Neutrophil (primary cell): Measurements from ENCODE around the gene NSFL1C.

Experiments used
- H3K27ac ChIP-seq: fragments of 200-600 bp; sonication (generic); 2 replicates; pipeline ENCODE4 v1.5.1; 2016; ENCODE audit warnings: mild to moderate bottlenecking, moderate library complexity
- H3K27me3 ChIP-seq: fragments of 200-600 bp; sonication (generic); 2 replicates; pipeline ENCODE4 v1.6.0; 2016; ENCODE audit warnings: mild to moderate bottlenecking
- H3K36me3 ChIP-seq: fragments of 200-600 bp; sonication (generic); 2 replicates; pipeline ENCODE4 v1.5.1; 2017
- H3K4me1 ChIP-seq, 2 experiments: fragments of 200-600 bp in 1 of 2; sonication (generic) in 1 of 2; 1 replicate in 1 of 2; 2 replicates in 1 of 2; pipeline versions ENCODE4 v1.5.1 to v1.6.1; 2013 to 2016; ENCODE audit warnings: low read depth in 1 of 2, low read length in 1 of 2, mild to moderate bottlenecking in 1 of 2, moderate library complexity in 1 of 2; ENCODE audit not compliant: control insufficient read depth in 1 of 2, insufficient read depth in 1 of 2
- H3K4me3 ChIP-seq, 2 experiments: fragments of 200-600 bp in 1 of 2; sonication (generic) in 1 of 2; 1 replicate in 1 of 2; 2 replicates in 1 of 2; pipeline ENCODE4 v1.5.1; 2013 to 2016; ENCODE audit warnings: low read depth in 1 of 2, low read length in 1 of 2, mild to moderate bottlenecking in 1 of 2, moderate library complexity in 1 of 2
- H3K9me3 ChIP-seq: fragments of 200-600 bp; sonication (generic); 2 replicates; pipeline ENCODE4 v1.5.1; 2016
- CTCF ChIP-seq: fragments of 200-600 bp; sonication (generic); IDR thresholded peaks from 2 replicates; pipeline ENCODE4 v1.5.1; 2016; ENCODE audit warnings: antibody characterized with exemption

The NSFL1C gene

GRCh38 chr20:1479831-1480595 is 13.4 kb upstream of the NSFL1C start:
- no peak overlapping the region for H3K4me3 ChIP-seq
- no peaks in the 10 kb centered on the region for H3K27me3 ChIP-seq
- peaks cover 43 to 55% of the 10 kb centered on the region in 2 experiments for H3K4me1 ChIP-seq
- peak overlapping the region; percentile 58 for H3K27ac ChIP-seq
- H3K9me3 ChIP-seq = no peaks in the 10 kb centered on the region
- TF ChIP-seq CTCF = no peak
- H3K36me3 ChIP-seq = peaks cover 69% of the 10 kb centered on the region

DNA sequence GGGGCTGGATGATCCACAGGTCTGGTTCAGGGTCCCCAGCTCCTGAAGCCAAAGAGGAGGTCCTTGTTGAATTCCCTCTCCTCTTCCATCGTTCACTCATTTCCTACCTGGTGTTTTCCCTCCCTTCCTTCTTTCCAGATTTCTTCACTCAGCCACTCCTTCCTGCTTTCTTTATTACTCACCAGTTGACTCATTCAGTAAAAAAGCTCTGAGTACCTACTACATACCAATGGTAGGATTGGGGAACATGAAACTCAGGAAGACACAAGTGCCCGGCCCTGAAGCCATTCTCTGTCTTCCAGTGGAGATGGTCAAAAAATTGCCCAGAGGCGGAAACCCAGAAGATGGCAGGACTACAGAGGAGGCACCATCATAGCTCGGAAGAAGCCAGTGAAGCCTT is 11.9 kb upstream of the NSFL1C start:
- no peaks in the 10 kb centered on the region for H3K27me3 ChIP-seq
- peaks cover 83% of the 10 kb centered on the region for H3K36me3 ChIP-seq
- no peaks in the 10 kb centered on the region for H3K9me3 ChIP-seq
- peak overlapping the region; percentile 58 for H3K27ac ChIP-seq
- TF ChIP-seq CTCF = no peak
- H3K4me3 ChIP-seq = no peak overlapping the region
- peaks cover 45 to 48% of the 10 kb centered on the region in 2 experiments for H3K4me1 ChIP-seq

DNA sequence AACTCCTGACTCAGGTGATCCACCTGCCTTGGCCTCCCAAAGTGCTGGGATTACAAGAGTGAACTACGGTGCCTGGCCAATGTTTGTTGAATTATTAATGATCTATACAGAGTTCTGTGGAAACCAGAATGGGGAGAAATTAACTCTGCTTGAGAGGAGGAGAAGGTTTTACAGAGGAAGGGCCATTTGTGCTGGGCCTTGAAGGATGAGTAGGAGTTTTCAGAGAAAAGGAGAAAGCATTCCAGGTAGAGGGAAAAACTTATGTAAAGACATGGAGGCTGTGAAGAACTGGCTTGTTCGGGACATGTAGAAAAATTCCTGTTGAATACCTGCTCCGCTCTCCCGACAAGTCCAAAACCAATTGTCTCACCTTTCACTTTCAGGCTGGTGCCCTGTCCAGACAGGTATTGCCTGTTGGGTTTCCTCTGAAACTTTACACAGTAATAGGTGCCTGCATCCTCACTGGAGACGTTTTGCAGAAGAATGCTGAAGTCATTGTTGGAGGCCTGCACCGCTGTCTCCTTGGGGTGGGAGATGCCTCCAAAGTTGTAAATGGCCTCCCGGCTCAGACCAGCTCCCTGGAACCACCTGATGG is 11.3 kb upstream of the NSFL1C start:
- H3K36me3 ChIP-seq = peaks cover 88% of the 10 kb centered on the region

DNA sequence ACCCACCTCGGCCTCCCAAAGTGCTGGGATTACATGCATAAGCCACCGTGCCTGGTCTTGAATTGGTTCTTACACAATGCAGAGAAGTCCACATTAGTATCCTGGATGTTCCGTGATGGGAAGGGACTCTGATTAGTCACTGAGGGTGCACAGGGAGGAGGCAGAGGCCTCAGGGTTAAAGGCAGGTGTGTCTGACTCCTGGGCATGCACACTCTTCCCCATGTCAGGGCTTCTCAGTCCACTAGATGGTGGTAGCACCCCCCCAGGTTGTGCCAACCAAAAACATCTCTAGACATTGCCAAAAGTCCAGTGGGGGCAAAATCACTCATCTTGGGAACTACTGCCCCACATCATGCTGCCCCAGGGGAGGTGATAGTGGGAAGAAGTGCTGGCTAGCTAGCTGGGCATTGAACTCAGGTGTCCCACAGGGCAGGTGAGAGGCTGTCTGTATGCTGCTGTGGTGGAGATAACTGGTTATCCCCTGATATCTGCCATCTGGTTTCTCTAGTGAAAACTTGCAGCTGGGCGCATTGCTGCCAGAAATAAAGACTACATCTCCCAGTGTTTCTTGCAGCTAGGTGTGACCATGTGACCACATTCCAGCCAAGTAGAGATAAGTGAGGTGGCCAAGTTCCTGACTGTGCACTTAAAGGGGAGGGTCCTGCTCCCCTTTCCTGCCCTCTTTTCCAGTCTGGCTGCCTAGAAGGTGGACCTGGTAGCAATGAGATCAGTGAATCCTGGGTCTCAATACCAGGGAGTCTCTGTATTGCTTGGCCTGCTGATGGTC is 8.4 kb upstream of the NSFL1C start:
- TF ChIP-seq CTCF = no peak
- H3K4me3 ChIP-seq = no peak overlapping the region
- peak overlapping the region; percentile 96 for H3K27ac ChIP-seq
- no peaks in the 10 kb centered on the region for H3K27me3 ChIP-seq
- H3K36me3 ChIP-seq = peaks cover 97% of the 10 kb centered on the region
- H3K4me1 ChIP-seq = peaks cover 54 to 71% of the 10 kb centered on the region in 2 experiments
- H3K9me3 ChIP-seq = no peaks in the 10 kb centered on the region

More for the DNA sequence above, 11.3 kb upstream of the NSFL1C start:
- peaks cover 49 to 51% of the 10 kb centered on the region in 2 experiments for H3K4me1 ChIP-seq
- no peak for TF ChIP-seq CTCF
- no peaks in the 10 kb centered on the region for H3K27me3 ChIP-seq
- H3K27ac ChIP-seq = peak overlapping the region; percentile 58
- H3K4me3 ChIP-seq = no peak overlapping the region
- no peaks in the 10 kb centered on the region for H3K9me3 ChIP-seq

DNA sequence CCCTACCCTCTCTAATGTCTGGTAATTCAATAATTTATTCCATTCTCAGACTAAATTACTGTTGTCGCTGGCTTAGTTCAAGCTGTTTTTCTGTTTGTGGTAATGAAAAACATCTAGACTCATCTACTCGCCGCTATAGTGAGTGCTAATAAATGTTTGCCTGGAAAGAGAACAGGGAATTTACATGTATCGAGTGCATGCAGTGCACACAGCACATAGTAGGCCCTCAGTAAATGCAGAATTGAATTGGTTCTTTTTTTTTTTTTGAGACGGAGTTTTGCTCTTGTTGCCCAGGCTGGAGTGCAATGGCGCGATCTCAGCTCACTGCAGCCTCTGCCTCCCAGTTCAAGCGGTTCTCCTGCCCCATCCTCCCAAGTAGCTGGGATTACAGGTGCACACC is 7.7 kb upstream of the NSFL1C start:
- no peaks in the 10 kb centered on the region for H3K27me3 ChIP-seq
- H3K4me1 ChIP-seq = peaks cover 54 to 71% of the 10 kb centered on the region in 2 experiments
- no peak overlapping the region for H3K4me3 ChIP-seq
- H3K36me3 ChIP-seq = peaks cover 94% of the 10 kb centered on the region
- H3K9me3 ChIP-seq = no peaks in the 10 kb centered on the region
- peak overlapping the region; percentile 96 for H3K27ac ChIP-seq
- no peak for TF ChIP-seq CTCF
